OCI-LY7 (cell line): ENCODE data around the gene LHPP. TPM values are rescaled to one million over a fixed set of nuclear protein-coding genes. Genes with fewer than 3 reads are reported as not detected.

ENCODE experiments used
- BruUV-seq: library from RNA; stranded (reverse); fragments of 400-500 nt; replicated peaks from 2 replicates; lab custom pipeline; 2021; lab: Mats Ljungman, UMichigan
- CTCF ChIA-PET: fragments of 300-600 bp; sonication (Branson Sonifier 250); formaldehyde crosslinking; loops from one replicate; lab custom pipeline; 2022; ENCODE audit warnings: antibody characterized with exemption; ENCODE audit not compliant: unreplicated experiment; lab: Charles Lee
- POLR2A ChIA-PET: fragments of 300-600 bp; sonication (Branson Sonifier 250); formaldehyde crosslinking; loops from one replicate; lab custom pipeline; 2022; ENCODE audit warnings: antibody characterized with exemption; lab: Charles Lee
- DNase-seq: peaks from one replicate; pipeline ENCODE4 v3.0.0-alpha.2; 2015; ENCODE audit warnings: low spot score
- H2AFZ ChIP-seq: fragments of 200-600 bp; sonication (generic), shearing (Covaris generic); 2 replicates; pipeline ENCODE4 v1.6.1; 2014; ENCODE audit warnings: mild to moderate bottlenecking, antibody characterized with exemption, low read length, moderate library complexity
- H3K27ac ChIP-seq: fragments of 200-600 bp; sonication (generic); 2 replicates; pipeline ENCODE4 v1.5.1; 2014; ENCODE audit warnings: mixed run types, low read depth, mild to moderate bottlenecking, moderate library complexity, low read length, inconsistent platforms; ENCODE audit not compliant: poor library complexity, severe bottlenecking
- H3K36me3 ChIP-seq: fragments of 200-600 bp; sonication (generic); 2 replicates; pipeline ENCODE4 v1.6.1; 2014; ENCODE audit warnings: mild to moderate bottlenecking, antibody characterized with exemption, low read length, moderate library complexity, mixed read lengths; ENCODE audit not compliant: insufficient read depth
- H3K4me1 ChIP-seq: fragments of 200-600 bp; sonication (generic); 2 replicates; pipeline ENCODE4 v1.5.1; 2014; ENCODE audit warnings: mild to moderate bottlenecking, low read length; ENCODE audit not compliant: insufficient read depth, poor library complexity, severe bottlenecking
- H3K4me2 ChIP-seq: fragments of 200-600 bp; sonication (generic); 2 replicates; pipeline ENCODE4 v1.6.1; 2014; ENCODE audit warnings: mild to moderate bottlenecking, low read length
- H3K4me3 ChIP-seq: fragments of 200-600 bp; sonication (generic); 2 replicates; pipeline ENCODE4 v1.5.1; 2014; ENCODE audit warnings: mild to moderate bottlenecking, low read depth, low read length; ENCODE audit not compliant: poor library complexity, severe bottlenecking
- H3K79me2 ChIP-seq: fragments of 200-600 bp; sonication (generic); 2 replicates; pipeline ENCODE4 v1.6.1; 2016; ENCODE audit warnings: low read depth, mild to moderate bottlenecking, low read length, moderate library complexity, mixed read lengths; ENCODE audit not compliant: insufficient read depth
- H3K9me2 ChIP-seq: fragments of 200-600 bp; sonication (generic); 2 replicates; pipeline ENCODE4 v1.6.1; 2016; ENCODE audit warnings: mild to moderate bottlenecking, low read length, mixed read lengths; ENCODE audit not compliant: insufficient read depth
- H3K9me3 ChIP-seq: fragments of 200-600 bp; sonication (generic); 2 replicates; pipeline ENCODE4 v1.6.1; 2014; ENCODE audit warnings: mild to moderate bottlenecking, mixed run types, low read length, mixed read lengths
- H4K20me1 ChIP-seq: fragments of 200-600 bp; sonication (generic); 2 replicates; pipeline ENCODE4 v1.6.1; 2014; ENCODE audit warnings: mild to moderate bottlenecking, antibody characterized with exemption, low read length, moderate library complexity, mixed read lengths; ENCODE audit not compliant: insufficient read depth
- EZH2phosphoT487 ChIP-seq: fragments of 200-600 bp; sonication (generic); IDR thresholded peaks from 2 replicates; pipeline ENCODE4 v1.6.1; 2018; ENCODE audit warnings: low read depth, borderline replicate concordance, mild to moderate bottlenecking, mixed run types, antibody characterized with exemption, low read length, moderate library complexity, mixed read lengths
- intact Hi-C: fragments of 100-400 bp; cut with micrococcal nuclease; formaldehyde crosslinking; loops from one replicate; pipeline ENCODE4 v1.10.0; 2022; ENCODE audit not compliant: unreplicated experiment
- total RNA-seq, 2 experiments: library from RNA; depleted of rRNA in 1 of 2; stranded (reverse); fragments of >200 nt in 1 of 2; shearing (Covaris generic) in 1 of 2; gene quantifications; 2 replicates each; pipeline ENCODE4 v1.2.3, GENCODE V29; 2014 to 2022
- TF ChIP-seq, protein P1 (sequence below): fragments of 200-600 bp; sonication (generic); conservative IDR thresholded peaks from 2 replicates; pipeline ENCODE4 v1.5.1; 2014; ENCODE audit warnings: mild to moderate bottlenecking, antibody characterized with exemption, low read length, moderate library complexity, mixed read lengths

The LHPP gene
- total RNA-seq, 2 experiments from 2014 or later = 30.3 to 65.2 TPM

DNA sequence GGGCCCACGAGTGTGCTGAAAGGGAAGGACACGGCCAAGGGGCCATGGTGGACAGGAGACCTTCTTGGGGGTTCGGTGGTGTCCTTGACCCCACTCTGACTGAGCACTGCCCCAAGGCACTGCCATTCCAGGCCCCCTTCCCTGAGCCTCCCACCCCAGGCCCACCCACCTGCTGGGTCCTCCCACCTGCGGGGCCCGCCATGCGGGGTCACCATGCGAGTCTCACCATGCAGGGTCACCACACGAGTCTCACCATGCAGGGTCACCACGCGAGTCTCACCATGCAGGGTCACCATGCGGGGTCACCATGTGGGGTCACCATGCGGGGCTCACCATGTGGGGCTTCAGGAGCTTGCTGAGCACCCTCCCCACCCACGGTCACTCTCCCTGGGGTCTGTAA lies 76.3 kb downstream of the LHPP start:
- Histone ChIP-seq H3K79me2 (no peaks in the 10 kb centered on the region), H3K27ac (peak overlapping the region; percentile 98), H3K36me3 (no peaks in the 10 kb centered on the region), H3K9me3 (no peaks in the 10 kb centered on the region), H3K4me3 (no peak overlapping the region), H4K20me1 (no peaks in the 10 kb centered on the region), H3K4me1 (peaks cover 100% of the 10 kb centered on the region), H3K9me2 (no peaks in the 10 kb centered on the region), H3K4me2 (peak overlapping the region; percentile 59), H2AFZ (no peak overlapping the region)
- DNase-seq = no peak
- ChIA-PET CTCF (interaction anchor here (0.6 to 0.7 kb wide), 2 partner anchors 10 to 134 kb away, joined by 3 read pairs; no protein-coding TSS in a partner anchor), POLR2A (interaction anchor here (0.8 to 7.5 kb wide), 5 partner anchors 8 to 208 kb away, joined by 3 to 105 read pairs (median 4); no protein-coding TSS in a partner anchor)
- intact Hi-C loops = loop anchor here (5.0 kb wide), 1 partner anchor 379 kb away; no protein-coding TSS in a partner anchor
- no TSS peak for BruUV-seq
- TF ChIP-seq, protein P1, sequence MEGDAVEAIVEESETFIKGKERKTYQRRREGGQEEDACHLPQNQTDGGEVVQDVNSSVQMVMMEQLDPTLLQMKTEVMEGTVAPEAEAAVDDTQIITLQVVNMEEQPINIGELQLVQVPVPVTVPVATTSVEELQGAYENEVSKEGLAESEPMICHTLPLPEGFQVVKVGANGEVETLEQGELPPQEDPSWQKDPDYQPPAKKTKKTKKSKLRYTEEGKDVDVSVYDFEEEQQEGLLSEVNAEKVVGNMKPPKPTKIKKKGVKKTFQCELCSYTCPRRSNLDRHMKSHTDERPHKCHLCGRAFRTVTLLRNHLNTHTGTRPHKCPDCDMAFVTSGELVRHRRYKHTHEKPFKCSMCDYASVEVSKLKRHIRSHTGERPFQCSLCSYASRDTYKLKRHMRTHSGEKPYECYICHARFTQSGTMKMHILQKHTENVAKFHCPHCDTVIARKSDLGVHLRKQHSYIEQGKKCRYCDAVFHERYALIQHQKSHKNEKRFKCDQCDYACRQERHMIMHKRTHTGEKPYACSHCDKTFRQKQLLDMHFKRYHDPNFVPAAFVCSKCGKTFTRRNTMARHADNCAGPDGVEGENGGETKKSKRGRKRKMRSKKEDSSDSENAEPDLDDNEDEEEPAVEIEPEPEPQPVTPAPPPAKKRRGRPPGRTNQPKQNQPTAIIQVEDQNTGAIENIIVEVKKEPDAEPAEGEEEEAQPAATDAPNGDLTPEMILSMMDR = no peak
- TF ChIP-seq EZH2phosphoT487 = no peak

DNA sequence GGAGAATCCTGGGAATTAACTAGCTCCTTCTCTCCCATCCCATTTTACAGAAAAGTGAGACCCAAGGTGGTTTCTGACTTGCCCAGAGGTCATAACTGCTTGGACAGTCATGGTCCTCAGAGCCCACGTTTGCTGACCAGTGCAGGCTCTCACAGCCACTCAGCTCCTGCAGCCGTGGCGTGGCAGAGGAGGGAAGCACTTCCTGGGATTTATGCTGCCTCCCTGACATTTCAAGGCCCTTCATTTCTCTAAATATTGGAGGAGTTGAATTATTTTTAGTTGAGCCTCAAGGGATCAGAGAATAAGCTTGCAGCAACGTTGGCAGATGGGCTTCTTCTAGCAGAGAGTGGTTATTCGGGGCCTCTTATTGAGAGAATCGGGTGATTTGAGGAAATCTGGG lies 77.1 kb downstream of the LHPP start:
- BruUV-seq = no TSS peak
- Histone ChIP-seq H4K20me1 (no peaks in the 10 kb centered on the region), H3K36me3 (no peaks in the 10 kb centered on the region), H3K9me2 (no peaks in the 10 kb centered on the region), H3K79me2 (no peaks in the 10 kb centered on the region), H3K9me3 (no peaks in the 10 kb centered on the region), H3K4me2 (peak overlapping the region; percentile 59), H3K4me3 (no peak overlapping the region), H3K4me1 (peaks cover 100% of the 10 kb centered on the region), H2AFZ (no peak overlapping the region; the same call in 1 of the 2 replicates), H3K27ac (peak overlapping the region; percentile 98)
- CTCF ChIA-PET = interaction anchor here (0.6 to 0.7 kb wide), 2 partner anchors 9 to 135 kb away, joined by 3 read pairs; no protein-coding TSS in a partner anchor
- intact Hi-C loops = loop anchor here (5.0 kb wide), 1 partner anchor 379 kb away; no protein-coding TSS in a partner anchor
- no peak for DNase-seq
- TF ChIP-seq, protein P1 = no peak
- TF ChIP-seq EZH2phosphoT487 = no peak
- POLR2A ChIA-PET = interaction anchor here (0.8 to 7.5 kb wide), 8 partner anchors 7 to 207 kb away, joined by 3 to 105 read pairs (median 4); no protein-coding TSS in a partner anchor
